IPS-20b (cell line): ENCODE results near the gene C19orf85.

ENCODE experiments used
- H3K27ac ChIP-seq: one replicate; pipeline ENCODE4 v1.5.1; 2013; ENCODE audit warnings: low read length
- H3K27me3 ChIP-seq: 2 replicates; pipeline ENCODE4 v1.6.1; 2013; ENCODE audit warnings: mild to moderate bottlenecking, low read length, inconsistent platforms; ENCODE audit not compliant: insufficient read depth
- H3K36me3 ChIP-seq: 2 replicates; pipeline ENCODE4 v1.6.1; 2013; ENCODE audit warnings: low read depth, mild to moderate bottlenecking, inconsistent platforms, low read length, moderate library complexity; ENCODE audit not compliant: insufficient read depth
- H3K4me1 ChIP-seq: 2 replicates; pipeline ENCODE4 v1.6.1; 2013; ENCODE audit warnings: mild to moderate bottlenecking, control low read depth, inconsistent platforms, low read length, moderate library complexity; ENCODE audit not compliant: insufficient read depth
- H3K4me3 ChIP-seq: 2 replicates; pipeline ENCODE4 v1.5.1; 2013; ENCODE audit warnings: mild to moderate bottlenecking, low read length, inconsistent platforms
- H3K9ac ChIP-seq: 2 replicates; pipeline ENCODE4 v1.6.1; 2013; ENCODE audit warnings: low read depth, mild to moderate bottlenecking, inconsistent platforms, low read length, moderate library complexity
- H3K9me3 ChIP-seq: 2 replicates; pipeline ENCODE4 v1.6.1; 2013; ENCODE audit warnings: mild to moderate bottlenecking, low read depth, low read length, inconsistent platforms; ENCODE audit not compliant: insufficient read depth

C19orf85 gene

GRCh38 chr19:55487924-55488687 lies 23.6 kb upstream of the C19orf85 start, which contains the start of gene SSC5D:
Gene SSC5D (plus strand): TSS chr19:55488436. CDS start chr19:55488590, 154 bp downstream.
- Histone ChIP-seq H3K27ac (peak within 1 kb of the TSS; percentile 8), H3K4me1 (peaks cover 20% of the 10 kb centered on the region), H3K4me3 (peak within 1 kb of the TSS; percentile 64), H3K27me3 (no peaks in the 10 kb centered on the region), H3K9ac (peak within 1 kb of the TSS; percentile 61; the same call in 1 of the 2 replicates), H3K9me3 (no peaks in the 10 kb centered on the region), H3K36me3 (no peaks in the 10 kb centered on the region)

GRCh38 chr19:55486971-55487923 lies 22.7 kb upstream of the C19orf85 start:
- Histone ChIP-seq H3K9ac (peak overlapping the region; percentile 32; the same call in 1 of the 2 replicates), H3K4me3 (peak overlapping the region; percentile 45), H3K27ac (no peak overlapping the region), H3K4me1 (peaks cover 20% of the 10 kb centered on the region), H3K9me3 (no peaks in the 10 kb centered on the region), H3K36me3 (no peaks in the 10 kb centered on the region), H3K27me3 (no peaks in the 10 kb centered on the region)

- no peak overlapping the region for H3K27ac ChIP-seq
- no peaks in the 10 kb centered on the region for H3K27me3 ChIP-seq
- H3K4me1 ChIP-seq = peaks cover 20% of the 10 kb centered on the region
- H3K4me3 ChIP-seq = peak overlapping the region; percentile 88; the same call in 1 of the 2 replicates
- no peaks in the 10 kb centered on the region for H3K36me3 ChIP-seq
- peak overlapping the region; percentile 32; the same call in 1 of the 2 replicates for H3K9ac ChIP-seq
- H3K9me3 ChIP-seq = no peaks in the 10 kb centered on the region
Observed at GRCh38 chr19:55486043-55486970, 21.8 kb upstream of the C19orf85 start.

- Histone ChIP-seq H3K9me3 (no peaks in the 10 kb centered on the region), H3K4me1 (peaks cover 20% of the 10 kb centered on the region), H3K27ac (peak overlapping the region; percentile 97), H3K9ac (peak overlapping the region; percentile 87), H3K4me3 (peak overlapping the region; percentile 88), H3K27me3 (no peaks in the 10 kb centered on the region), H3K36me3 (no peaks in the 10 kb centered on the region)
Observed at GRCh38 chr19:55485439-55486011, 21.0 kb upstream of the C19orf85 start.

GRCh38 chr19:55484593-55485438 lies 20.3 kb upstream of the C19orf85 start, which contains the start of gene NAT14:
Gene NAT14 (plus strand): TSS chr19:55485188. CDS start chr19:55485709, 521 bp downstream.
- peak within 1 kb of the TSS; percentile 97 for H3K27ac ChIP-seq
- H3K9ac ChIP-seq = peak within 1 kb of the TSS; percentile 87
- H3K9me3 ChIP-seq = no peaks in the 10 kb centered on the region
- peak within 1 kb of the TSS; percentile 88 for H3K4me3 ChIP-seq
- H3K27me3 ChIP-seq = no peaks in the 10 kb centered on the region
- H3K4me1 ChIP-seq = peaks cover 20% of the 10 kb centered on the region
- no peaks in the 10 kb centered on the region for H3K36me3 ChIP-seq

- H3K4me3 ChIP-seq = peak overlapping the region; percentile 88
- no peak overlapping the region for H3K27ac ChIP-seq
- no peaks in the 10 kb centered on the region for H3K27me3 ChIP-seq
- H3K9ac ChIP-seq = peak overlapping the region; percentile 87; the same call in 1 of the 2 replicates
- no peaks in the 10 kb centered on the region for H3K9me3 ChIP-seq
- H3K36me3 ChIP-seq = no peaks in the 10 kb centered on the region
- peaks cover 14% of the 10 kb centered on the region for H3K4me1 ChIP-seq
Observed at GRCh38 chr19:55483706-55484592, 19.4 kb upstream of the C19orf85 start.

GRCh38 chr19:55482967-55483705 lies 18.6 kb upstream of the C19orf85 start:
- Histone ChIP-seq H3K27me3 (no peaks in the 10 kb centered on the region), H3K36me3 (no peaks in the 10 kb centered on the region)

GRCh38 chr19:55482156-55482961 lies 17.8 kb upstream of the C19orf85 start:
- H3K4me3 ChIP-seq = no peak overlapping the region
- H3K4me1 ChIP-seq = peaks cover 6% of the 10 kb centered on the region
- H3K27me3 ChIP-seq = no peaks in the 10 kb centered on the region
- no peaks in the 10 kb centered on the region for H3K36me3 ChIP-seq
- H3K9me3 ChIP-seq = no peaks in the 10 kb centered on the region
- no peak overlapping the region for H3K9ac ChIP-seq
- no peak overlapping the region for H3K27ac ChIP-seq

More at GRCh38 chr19:55482967-55483705, 18.6 kb upstream of the C19orf85 start:
- Histone ChIP-seq H3K4me1 (peaks cover 11% of the 10 kb centered on the region), H3K9ac (no peak overlapping the region), H3K9me3 (no peaks in the 10 kb centered on the region), H3K27ac (no peak overlapping the region), H3K4me3 (no peak overlapping the region)
